GM12878 (cell line): ENCODE results near the gene LMAN2. TPM values are rescaled to one million over a fixed set of nuclear protein-coding genes. Genes with fewer than 3 reads are reported as not detected.

ENCODE experiments used
- ATAC-seq: fragments of 200-7000 bp; cut with Tn5 transposase; 3 replicates; pipeline ENCODE4 v1.9.1; 2020; ENCODE audit warnings: mild to moderate bottlenecking, moderate library complexity
- BruUV-seq: library from RNA; stranded (reverse); fragments of 400-500 nt; replicated peaks from 2 replicates; lab custom pipeline; 2021; lab: Mats Ljungman, UMichigan
- CTCF ChIA-PET: fragments of 300-600 bp; sonication (Branson Sonifier 250); formaldehyde crosslinking; extraction: SDS; loops from one replicate; lab custom pipeline; 2021; ENCODE audit warnings: inconsistent platforms; lab: Yijun Ruan, JAX
- POLR2A ChIA-PET: fragments of 350-600 bp; formaldehyde crosslinking; extraction: SDS; loops from one replicate; lab custom pipeline; 2021; ENCODE audit warnings: inconsistent platforms; lab: Charles Lee
- RAD21 ChIA-PET: fragments of 300-600 bp; sonication (Branson Sonifier 250); formaldehyde crosslinking; loops from one replicate; lab custom pipeline; 2023; ENCODE audit warnings: antibody characterized with exemption; ENCODE audit not compliant: unreplicated experiment; lab: Charles Lee
- SMC1A ChIA-PET: fragments of 300-600 bp; sonication (Branson Sonifier 250); formaldehyde crosslinking; loops from one replicate; lab custom pipeline; 2023; ENCODE audit not compliant: unreplicated experiment, uncharacterized antibody; lab: Charles Lee
- DNase-seq: peaks from one replicate; pipeline ENCODE4 v3.0.0-alpha.2; 2011; ENCODE audit warnings: low read depth, low spot score
- FAIRE-seq: peaks from 3 replicates; lab custom pipeline; 2011; peaks lifted over from hg19 to GRCh38; lab: Jason Lieb, UNC
- H2AFZ ChIP-seq: 2 replicates; pipeline ENCODE4 v1.6.0; 2011; ENCODE audit warnings: low read depth, low read length, control low read depth; ENCODE audit not compliant: control insufficient read depth
- H3K27ac ChIP-seq: 2 replicates; pipeline ENCODE4 v1.5.1; 2011; ENCODE audit warnings: control low read depth; ENCODE audit not compliant: control insufficient read depth, insufficient read depth
- H3K27me3 ChIP-seq, 2 experiments: replicated peaks in 1 of 2; 2 replicates each; pipeline versions ENCODE4 v1.6.0 to v1.6.1; 2011; ENCODE audit warnings: low read length in 1 of 2; ENCODE audit not compliant: control insufficient read depth in 2 of 2, insufficient read depth in 2 of 2
- H3K36me3 ChIP-seq, 2 experiments: 2 replicates each; pipeline ENCODE4 v1.5.1; 2011; ENCODE audit warnings: low read length in 1 of 2; ENCODE audit not compliant: control insufficient read depth in 2 of 2, insufficient read depth in 2 of 2
- H3K4me1 ChIP-seq: 2 replicates; pipeline ENCODE4 v1.6.1; 2011; ENCODE audit warnings: mild to moderate bottlenecking, low read length, moderate library complexity, mixed read lengths; ENCODE audit not compliant: control insufficient read depth, insufficient read depth
- H3K4me2 ChIP-seq: 2 replicates; pipeline ENCODE4 v1.6.0; 2011; ENCODE audit warnings: control low read depth; ENCODE audit not compliant: control insufficient read depth, insufficient read depth
- H3K4me3 ChIP-seq: fragments of 200-600 bp; sonication (generic); 2 replicates; pipeline ENCODE4 v1.5.1; 2016
- H3K79me2 ChIP-seq: 2 replicates; pipeline ENCODE4 v1.6.0; 2011; ENCODE audit warnings: low read length; ENCODE audit not compliant: control insufficient read depth, insufficient read depth
- H3K9ac ChIP-seq: 2 replicates; pipeline ENCODE4 v1.8.0; 2011; ENCODE audit warnings: low read length, control low read depth, mixed read lengths; ENCODE audit not compliant: control insufficient read depth, insufficient read depth
- H3K9me3 ChIP-seq: replicated peaks from 3 replicates; pipeline ENCODE4 v1.5.1; 2011; ENCODE audit warnings: mild to moderate bottlenecking, low read length; ENCODE audit not compliant: control insufficient read depth, insufficient read depth
- H4K20me1 ChIP-seq: 2 replicates; pipeline ENCODE4 v1.6.0; 2011; ENCODE audit not compliant: control insufficient read depth, insufficient read depth
- CBFB ChIP-seq: IDR thresholded peaks from 2 replicates; pipeline ENCODE4 v1.6.1; 2016; ENCODE audit warnings: antibody characterized with exemption, low read depth
- CHD4 ChIP-seq: fragments of 200-600 bp; sonication (generic); IDR thresholded peaks from 2 replicates; pipeline ENCODE4 v1.6.1; 2016; ENCODE audit warnings: mild to moderate bottlenecking
- KLF5 ChIP-seq: fragments of 450-650 bp; IDR thresholded peaks from 2 replicates; pipeline ENCODE4 v1.6.1; 2014; ENCODE audit warnings: mild to moderate bottlenecking; ENCODE audit not compliant: partially characterized antibody
- MEF2A ChIP-seq: IDR thresholded peaks from 2 replicates; pipeline ENCODE4 v1.6.1; 2011; ENCODE audit warnings: low read depth, mild to moderate bottlenecking, low read length, moderate library complexity; ENCODE audit not compliant: insufficient read depth
- MXI1 ChIP-seq: fragments of 150-350 bp; IDR thresholded peaks from 2 replicates; pipeline ENCODE4 v1.6.1; 2011; ENCODE audit warnings: low read depth, mild to moderate bottlenecking, inconsistent platforms, low read length, improper control_type of control experiment
- RAD21 ChIP-seq: IDR thresholded peaks from 2 replicates; pipeline ENCODE4 v1.6.1; 2011; ENCODE audit warnings: mild to moderate bottlenecking, low read depth, low read length, moderate library complexity; ENCODE audit not compliant: insufficient read depth
- RUNX3 ChIP-seq: IDR thresholded peaks from 2 replicates; pipeline ENCODE4 v1.6.1; 2012; ENCODE audit warnings: low read length, inconsistent platforms
- SRF ChIP-seq, 2 experiments: IDR thresholded peaks; 2 replicates each; pipeline ENCODE4 v1.6.1; 2011; ENCODE audit warnings: low read depth in 2 of 2, low read length in 2 of 2, mild to moderate bottlenecking in 1 of 2, moderate library complexity in 1 of 2
- WRNIP1 ChIP-seq: IDR thresholded peaks from 2 replicates; pipeline ENCODE4 v1.6.1; 2011; ENCODE audit warnings: low read depth, low read length, improper control_type of control experiment, borderline replicate concordance
- WGBS: methylation state at CpG from one replicate; pipeline ENCODE4 v1.1.6; 2016; ENCODE audit warnings: low lambda C conversion rate; ENCODE audit not compliant: insufficient replicate concordance, insufficient coverage; ENCODE audit errors: missing lambda C conversion rate; 5-methylcytosine and 5-hydroxymethylcytosine counted together
- in situ Hi-C: fragments of 300-500 bp; cut with MboI; formaldehyde crosslinking; loops from 9 replicates; pipeline ENCODE4 v1.14.3; 2018; ENCODE audit warnings: mixed read lengths
- intact Hi-C: fragments of 100-400 bp; cut with micrococcal nuclease; formaldehyde crosslinking; loops from one replicate; pipeline ENCODE4 v1.14.2; 2022; ENCODE audit not compliant: unreplicated experiment
- polyA plus RNA-seq, 11 experiments: library from polyadenylated mRNA; depleted of rRNA in 4 of 11; unstranded in 6 of 11; stranded (reverse) in 5 of 11; fragments of >200 nt; fragmentation: Nextera tagmentation in 4 of 11; fragmentation: Illumina TruSeq in 1 of 11; extraction: Ambion mirVana in 4 of 11; extraction: Trizol in 1 of 11; gene quantifications; 1 replicate in 1 of 11; 2 replicates in 10 of 11; pipeline versions ENCODE4 v1.2.1 to v1.2.3, GENCODE V29; 2011 to 2016; ENCODE audit warnings: inconsistent platforms in 2 of 11, missing spikeins in 2 of 11, low read depth in 1 of 11
- total RNA-seq, 4 experiments: library from RNA; depleted of rRNA in 3 of 4; stranded (reverse); fragments of >200 nt in 3 of 4; fragmentation: Illumina TruSeq in 1 of 4; extraction: Trizol in 1 of 4; gene quantifications; 2 replicates each; pipeline versions ENCODE4 v1.2.1 to v1.2.3, GENCODE V29; 2013 to 2021
- TF ChIP-seq, protein P1 (sequence below): IDR thresholded peaks from 2 replicates; pipeline ENCODE4 v1.6.1; 2011; ENCODE audit warnings: low read depth, mild to moderate bottlenecking, low read length, moderate library complexity, borderline replicate concordance; ENCODE audit errors: extremely low read depth
- TF ChIP-seq, protein P2 (sequence below): fragments of 450-650 bp; conservative IDR thresholded peaks from 2 replicates; pipeline ENCODE4 v1.6.1; 2017; ENCODE audit warnings: mild to moderate bottlenecking, moderate library complexity

LMAN2 gene
- total and polyA plus RNA-seq, 10 of the 15 experiments (the other 5 are each of a cell fraction or from before 2014, with no cell fraction given), result 2.4 to 264 (median 147) TPM

DNA sequence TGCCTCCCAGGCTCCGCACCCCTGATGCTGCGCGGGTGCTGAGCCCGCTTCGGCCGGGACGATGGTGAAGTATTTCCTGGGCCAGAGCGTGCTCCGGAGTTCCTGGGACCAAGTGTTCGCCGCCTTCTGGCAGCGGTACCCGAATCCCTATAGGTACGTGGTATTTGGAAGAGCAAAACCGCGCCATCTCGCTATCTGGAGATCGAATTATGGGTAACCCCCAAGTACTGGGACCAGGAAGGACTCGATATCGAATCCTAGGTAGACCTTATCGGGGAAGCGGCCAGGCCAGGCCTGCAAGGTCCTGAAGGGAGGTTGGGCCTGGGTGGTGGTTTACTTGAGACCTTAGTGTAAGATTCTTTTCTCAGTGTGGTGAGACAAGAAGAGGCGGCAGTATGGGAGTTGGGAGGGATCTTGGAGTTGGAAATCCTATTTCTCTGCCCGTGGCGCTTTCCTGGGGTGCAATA lies 47.5 kb downstream of the LMAN2 start:
- DNase-seq, result no peak
- WGBS, result under 1% methylated on average over 24 of the region's 25 CpGs
- H3K4me2 ChIP-seq, result peak overlapping the region; percentile 94
- no peaks in the 10 kb centered on the region for H3K9me3 ChIP-seq
- no peaks in the 10 kb centered on the region for H3K27me3 ChIP-seq
- ChIA-PET RAD21 (interaction anchor here (1.3 kb wide), 1 partner anchor 10 kb away, joined by 3 read pairs; no protein-coding TSS in a partner anchor), SMC1A (interaction anchor here (1.0 kb wide), 1 partner anchor 190 kb away, joined by 7 read pairs; no protein-coding TSS in a partner anchor), CTCF (interaction anchor here (1.9 to 3.6 kb wide), 2 partner anchors 85 to 190 kb away, joined by 6 to 35 read pairs; no protein-coding TSS in a partner anchor), POLR2A (interaction anchor here (1.2 to 1.3 kb wide), 2 partner anchors 8 to 810 kb away, joined by 3 to 4 read pairs; no protein-coding TSS in a partner anchor)
- peak overlapping the region; percentile 46 for H2AFZ ChIP-seq
- H3K36me3 ChIP-seq, result peaks cover 5 to 20% of the 10 kb centered on the region in 2 experiments
- TF ChIP-seq KLF5 (peak; percentile 53), MEF2A (no peak)
- H3K4me1 ChIP-seq, result peaks cover 42% of the 10 kb centered on the region
- FAIRE-seq, result no peak
- BruUV-seq, result no TSS peak
- H3K9ac ChIP-seq, result peak overlapping the region; percentile 72
- peak overlapping the region; percentile 75 for H3K4me3 ChIP-seq
- in situ Hi-C loops (no loop called here), intact Hi-C loops (loop anchor here (5.0 to 10.0 kb wide), 3 partner anchors 167 to 291 kb away; partner anchors contain the start of gene TMED9)
- H4K20me1 ChIP-seq, result no peaks in the 10 kb centered on the region
- peaks cover 48% of the 10 kb centered on the region for H3K79me2 ChIP-seq
- no peak; the same call in 2 of the 3 replicates for ATAC-seq
- peak overlapping the region; percentile 90 for H3K27ac ChIP-seq

DNA sequence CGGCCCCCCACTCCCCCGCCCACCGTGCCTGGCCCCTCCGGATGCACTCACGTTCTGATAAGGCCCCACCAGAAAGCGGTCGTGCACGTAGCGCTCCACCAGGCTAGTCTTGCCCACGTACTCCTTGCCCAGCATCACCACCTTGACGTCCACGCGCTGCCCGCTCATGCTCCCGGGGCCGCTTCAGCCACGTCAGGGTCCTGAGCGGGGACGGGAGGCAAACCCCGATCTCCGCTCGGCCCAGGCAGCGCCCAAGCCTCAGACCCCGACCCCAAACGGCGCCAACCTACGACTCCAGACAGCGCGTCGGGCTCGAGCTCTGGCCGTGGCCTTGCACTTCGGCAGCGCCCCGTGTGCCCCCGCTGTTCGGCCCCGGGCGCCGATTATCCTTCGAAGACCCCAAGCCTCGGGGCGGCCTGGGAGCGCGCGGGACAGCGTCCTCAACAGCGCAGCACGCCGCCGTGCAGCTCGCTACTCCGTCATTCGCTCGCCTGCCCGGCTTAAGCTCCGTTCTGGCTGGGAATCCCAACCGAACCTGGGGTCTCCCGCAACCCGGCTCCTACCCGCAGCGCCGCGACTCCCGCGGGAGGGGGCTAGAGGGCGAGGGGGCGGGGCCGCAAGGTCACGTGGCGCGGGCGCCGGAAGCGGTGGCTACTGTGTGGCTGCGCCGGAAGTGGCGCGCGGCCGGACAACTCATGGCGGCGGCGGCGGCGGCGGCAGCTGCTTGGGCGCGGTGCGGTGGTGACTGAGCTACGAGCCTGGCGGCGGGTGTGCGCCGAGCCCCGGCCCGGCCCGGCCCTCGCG lies 48.1 kb downstream of the LMAN2 start, which contains the start of the genes PRELID1 and RAB24:
TSS of gene PRELID1 (plus strand) at position 679 of the 804 bp plus-strand sequence. CDS start 187 bp downstream, outside the sequence.
TSS of gene RAB24 (minus strand) at position 599 of the 804 bp plus-strand sequence. CDS start at position 168, 431 bp downstream.
- H3K27ac ChIP-seq, result peak within 1 kb of the TSS; percentile 90
- H3K4me1 ChIP-seq, result peaks cover 42% of the 10 kb centered on the region
- ATAC-seq (peak; percentile 71), DNase-seq (no peak), FAIRE-seq (no peak)
- intact Hi-C loops (loop anchor here (5.0 to 10.0 kb wide), 3 partner anchors 166 to 291 kb away; partner anchors contain the start of gene TMED9), in situ Hi-C loops (no loop called here)
- no peaks in the 10 kb centered on the region for H3K9me3 ChIP-seq
- ChIA-PET SMC1A (interaction anchor here (1.0 kb wide), 1 partner anchor 150 kb away, joined by 3 read pairs; no protein-coding TSS in a partner anchor), POLR2A (interaction anchor here (1.2 to 1.8 kb wide), 3 partner anchors 9 to 811 kb away, joined by 3 to 4 read pairs (median 4); no protein-coding TSS in a partner anchor), RAD21 (interaction anchor here (0.6 to 2.3 kb wide), 3 partner anchors 10 to 201 kb away, joined by 3 to 9 read pairs (median 3); no protein-coding TSS in a partner anchor), CTCF (interaction anchor here (1.9 to 3.6 kb wide), 2 partner anchors 86 to 189 kb away, joined by 6 to 35 read pairs; no protein-coding TSS in a partner anchor)
- BruUV-seq, result TSS peak; percentile 84
- H3K4me2 ChIP-seq, result peak within 1 kb of the TSS; percentile 94
- WGBS, result 2% methylated on average over 61 of the region's 100 CpGs
- no peaks in the 10 kb centered on the region for H4K20me1 ChIP-seq
- H2AFZ ChIP-seq, result peak within 1 kb of the TSS; percentile 91
- H3K4me3 ChIP-seq, result peak within 1 kb of the TSS; percentile 75
- peak within 1 kb of the TSS; percentile 72 for H3K9ac ChIP-seq
- H3K36me3 ChIP-seq, result peaks cover 5 to 20% of the 10 kb centered on the region in 2 experiments
- peaks cover 48% of the 10 kb centered on the region for H3K79me2 ChIP-seq
- H3K27me3 ChIP-seq, result no peaks in the 10 kb centered on the region
- no peak for TF ChIP-seq CHD4
- TF ChIP-seq, protein P1, sequence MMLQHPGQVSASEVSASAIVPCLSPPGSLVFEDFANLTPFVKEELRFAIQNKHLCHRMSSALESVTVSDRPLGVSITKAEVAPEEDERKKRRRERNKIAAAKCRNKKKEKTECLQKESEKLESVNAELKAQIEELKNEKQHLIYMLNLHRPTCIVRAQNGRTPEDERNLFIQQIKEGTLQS, result peak; percentile 92
- no peak for TF ChIP-seq CBFB
- TF ChIP-seq, protein P2, sequence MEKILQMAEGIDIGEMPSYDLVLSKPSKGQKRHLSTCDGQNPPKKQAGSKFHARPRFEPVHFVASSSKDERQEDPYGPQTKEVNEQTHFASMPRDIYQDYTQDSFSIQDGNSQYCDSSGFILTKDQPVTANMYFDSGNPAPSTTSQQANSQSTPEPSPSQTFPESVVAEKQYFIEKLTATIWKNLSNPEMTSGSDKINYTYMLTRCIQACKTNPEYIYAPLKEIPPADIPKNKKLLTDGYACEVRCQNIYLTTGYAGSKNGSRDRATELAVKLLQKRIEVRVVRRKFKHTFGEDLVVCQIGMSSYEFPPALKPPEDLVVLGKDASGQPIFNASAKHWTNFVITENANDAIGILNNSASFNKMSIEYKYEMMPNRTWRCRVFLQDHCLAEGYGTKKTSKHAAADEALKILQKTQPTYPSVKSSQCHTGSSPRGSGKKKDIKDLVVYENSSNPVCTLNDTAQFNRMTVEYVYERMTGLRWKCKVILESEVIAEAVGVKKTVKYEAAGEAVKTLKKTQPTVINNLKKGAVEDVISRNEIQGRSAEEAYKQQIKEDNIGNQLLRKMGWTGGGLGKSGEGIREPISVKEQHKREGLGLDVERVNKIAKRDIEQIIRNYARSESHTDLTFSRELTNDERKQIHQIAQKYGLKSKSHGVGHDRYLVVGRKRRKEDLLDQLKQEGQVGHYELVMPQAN, result peak; percentile 91; the same call in 1 of the 2 replicates
- no peak for TF ChIP-seq RAD21
- no peak for TF ChIP-seq WRNIP1
- TF ChIP-seq SRF (IDR thresholded peaks at IDR 0.05; ENCODE audit: low read depth in 2 of 2, low read length in 2 of 2), result peak in 1 of 2 experiments; percentile 70; a peak in 1 of 4 replicates
- TF ChIP-seq RUNX3, result peak; percentile 56
- TF ChIP-seq KLF5, result no peak
- 0 out of 2 replicates have a peak, but pooled peaks have one; percentile 23 for TF ChIP-seq MXI1
